Gastrocnemius medialis (tissue), 4 donors: ENCODE results near the gene CHRNA4. TPM values are rescaled to one million over a fixed set of nuclear protein-coding genes. Genes with fewer than 3 reads are reported as not detected.

Experiments used
- ATAC-seq, 2 donors: fragments of 150-250 bp; one replicate each; pipeline ENCODE4 v1.9.1; 2016
- DNase-seq, 2 donors: peaks; one replicate each; pipeline ENCODE4 v3.0.0-alpha.2; 2019
- H3K27ac ChIP-seq, 4 donors: fragments of 200-600 bp; sonication (generic); 1 replicate in 1 of 4; 2 replicates in 3 of 4; pipeline ENCODE4 v1.5.1; 2016 to 2018; ENCODE audit warnings: mild to moderate bottlenecking in 2 of 4, moderate library complexity in 1 of 4
- H3K27me3 ChIP-seq, 3 donors: fragments of 200-600 bp; sonication (generic) in 2 of 3; 1 replicate in 1 of 3; 2 replicates in 2 of 3; pipeline versions ENCODE4 v1.5.1 to v1.6.0; 2016 to 2019; ENCODE audit warnings: mild to moderate bottlenecking in 1 of 3, moderate library complexity in 1 of 3
- H3K36me3 ChIP-seq, 2 donors: fragments of 200-600 bp; sonication (generic) in 1 of 2; one replicate each; pipeline ENCODE4 v1.5.1; 2017 to 2018
- H3K4me1 ChIP-seq, 2 donors: fragments of 200-600 bp; sonication (generic) in 1 of 2; one replicate each; pipeline ENCODE4 v1.5.1; 2016 to 2017; ENCODE audit warnings: mild to moderate bottlenecking in 2 of 2
- H3K4me3 ChIP-seq, 4 donors: fragments of 200-600 bp; sonication (generic) in 3 of 4; 1 replicate in 1 of 4; 2 replicates in 3 of 4; pipeline ENCODE4 v1.5.1; 2016 to 2019; ENCODE audit warnings: mild to moderate bottlenecking in 2 of 4
- H3K9me3 ChIP-seq, 3 donors: fragments of 200-600 bp; sonication (generic) in 2 of 3; 1 replicate in 1 of 3; 2 replicates in 2 of 3; pipeline ENCODE4 v1.5.1; 2016 to 2019
- CTCF ChIP-seq, 5 experiments: fragments of 450-650 bp in 3 of 5; fragments of 200-600 bp in 2 of 5; sonication (generic) in 2 of 5; IDR thresholded peaks in 4 of 5; conservative IDR thresholded peaks in 1 of 5; 1 replicate in 4 of 5; 2 replicates in 1 of 5; pipeline ENCODE4 v1.5.1; 2016 to 2019; ENCODE audit warnings: antibody characterized with exemption in 5 of 5, mild to moderate bottlenecking in 3 of 5, moderate library complexity in 3 of 5
- POLR2A ChIP-seq, 2 donors: fragments of 450-650 bp; IDR thresholded peaks; one replicate each; pipeline ENCODE4 v1.6.1; 2017; ENCODE audit warnings: antibody characterized with exemption in 2 of 2, mild to moderate bottlenecking in 2 of 2, moderate library complexity in 2 of 2
- in situ Hi-C, 4 donors: fragments of 200-750 bp; cut with MboI; loops; one replicate each; pipeline versions ENCODE4 v1.15.0 to v1.8.0; 2017; ENCODE audit warnings: low sequenced_read_pairs in 4 of 4
- intact Hi-C: fragments of 100-400 bp; cut with DNase I; formaldehyde crosslinking; loops from one replicate; pipeline ENCODE4 v1.15.1; 2023; ENCODE audit warnings: low total_unique reads
- total RNA-seq, 4 donors: library from RNA; depleted of rRNA; stranded (reverse); fragments of >200 nt; gene quantifications; one replicate each; pipeline versions ENCODE4 v1.1.0 to v1.2.3, GENCODE V29; 2016

Gene CHRNA4
- total RNA-seq, 4 donors from 2014 or later = not detected

GRCh38 chr20:63354636-63355350 is 6.4 kb downstream of the CHRNA4 start:
- H3K27me3 ChIP-seq = peaks cover 8 to 12% (median 12%) of the 10 kb centered on the region in 3 donors
- DNase-seq = no peak
- in situ Hi-C loops = no loop called here

GRCh38 chr20:63352811-63353221 is 8.3 kb downstream of the CHRNA4 start:
- H3K27me3 ChIP-seq = peaks cover 7 to 15% (median 13%) of the 10 kb centered on the region in 3 donors
- in situ Hi-C loops = no loop called here
- TF ChIP-seq POLR2A (IDR thresholded peaks at IDR 0.05) (no peak), CTCF (IDR thresholded peaks at IDR 0.05 in 4 of 5, conservative IDR thresholded peaks at IDR 0.05 in 1 of 5) (no peak)

More at GRCh38 chr20:63354636-63355350, 6.4 kb downstream of the CHRNA4 start:
- Histone ChIP-seq H3K27ac (no peak overlapping the region), H3K9me3 (no peaks in the 10 kb centered on the region), H3K4me1 (no peaks in the 10 kb centered on the region), H3K4me3 (no peak overlapping the region), H3K36me3 (no peaks in the 10 kb centered on the region)
- no peak for TF ChIP-seq CTCF (IDR thresholded peaks at IDR 0.05 in 4 of 5, conservative IDR thresholded peaks at IDR 0.05 in 1 of 5)
- intact Hi-C loops = no loop called here
- no peak for ATAC-seq

GRCh38 chr20:63351811-63352591 is 9.1 kb downstream of the CHRNA4 start:
- TF ChIP-seq POLR2A (IDR thresholded peaks at IDR 0.05) = no peak
- Histone ChIP-seq H3K4me3 (no peak overlapping the region), H3K36me3 (no peaks in the 10 kb centered on the region), H3K27me3 (peaks cover 7 to 17% (median 13%) of the 10 kb centered on the region in 3 donors), H3K4me1 (no peaks in the 10 kb centered on the region), H3K9me3 (no peaks in the 10 kb centered on the region), H3K27ac (no peak overlapping the region)
- intact Hi-C loops = no loop called here
- in situ Hi-C loops = no loop called here
- DNase-seq = no peak
- ATAC-seq = no peak

More at GRCh38 chr20:63352811-63353221, 8.3 kb downstream of the CHRNA4 start:
- ATAC-seq (no peak), DNase-seq (no peak)
- H3K36me3 ChIP-seq = no peaks in the 10 kb centered on the region
- H3K27ac ChIP-seq = no peak overlapping the region
- H3K4me1 ChIP-seq = no peaks in the 10 kb centered on the region
- H3K4me3 ChIP-seq = no peak overlapping the region
- intact Hi-C loops = no loop called here
- no peaks in the 10 kb centered on the region for H3K9me3 ChIP-seq

- DNase-seq = no peak
- H3K4me3 ChIP-seq = no peak overlapping the region
- no peaks in the 10 kb centered on the region for H3K36me3 ChIP-seq
- no peak for ATAC-seq
- no peak overlapping the region for H3K27ac ChIP-seq
- peaks cover 12 to 24% (median 13%) of the 10 kb centered on the region in 3 donors for H3K27me3 ChIP-seq
- no peak for TF ChIP-seq POLR2A (IDR thresholded peaks at IDR 0.05)
- TF ChIP-seq CTCF (IDR thresholded peaks at IDR 0.05 in 4 of 5, conservative IDR thresholded peaks at IDR 0.05 in 1 of 5) = no peak
- H3K4me1 ChIP-seq = no peaks in the 10 kb centered on the region
- in situ Hi-C loops (no loop called here), intact Hi-C loops (no loop called here)
- H3K9me3 ChIP-seq = no peaks in the 10 kb centered on the region
Observed at GRCh38 chr20:63351326-63351700, 9.8 kb downstream of the CHRNA4 start.

GRCh38 chr20:63350597-63351325 is 10.4 kb downstream of the CHRNA4 start:
- intact Hi-C loops = no loop called here
- DNase-seq = no peak
- no peak for TF ChIP-seq CTCF (IDR thresholded peaks at IDR 0.05 in 4 of 5, conservative IDR thresholded peaks at IDR 0.05 in 1 of 5)
- TF ChIP-seq POLR2A (IDR thresholded peaks at IDR 0.05) = no peak
- no peak for ATAC-seq
- no peaks in the 10 kb centered on the region for H3K36me3 ChIP-seq
- H3K9me3 ChIP-seq = no peaks in the 10 kb centered on the region
- no peak overlapping the region for H3K4me3 ChIP-seq
- H3K27me3 ChIP-seq = peaks cover 14 to 29% (median 16%) of the 10 kb centered on the region in 3 donors
- H3K4me1 ChIP-seq = no peaks in the 10 kb centered on the region
- in situ Hi-C loops = no loop called here
- H3K27ac ChIP-seq = no peak overlapping the region
